Measurements from ENCODE around the gene DVL1.

DNA sequence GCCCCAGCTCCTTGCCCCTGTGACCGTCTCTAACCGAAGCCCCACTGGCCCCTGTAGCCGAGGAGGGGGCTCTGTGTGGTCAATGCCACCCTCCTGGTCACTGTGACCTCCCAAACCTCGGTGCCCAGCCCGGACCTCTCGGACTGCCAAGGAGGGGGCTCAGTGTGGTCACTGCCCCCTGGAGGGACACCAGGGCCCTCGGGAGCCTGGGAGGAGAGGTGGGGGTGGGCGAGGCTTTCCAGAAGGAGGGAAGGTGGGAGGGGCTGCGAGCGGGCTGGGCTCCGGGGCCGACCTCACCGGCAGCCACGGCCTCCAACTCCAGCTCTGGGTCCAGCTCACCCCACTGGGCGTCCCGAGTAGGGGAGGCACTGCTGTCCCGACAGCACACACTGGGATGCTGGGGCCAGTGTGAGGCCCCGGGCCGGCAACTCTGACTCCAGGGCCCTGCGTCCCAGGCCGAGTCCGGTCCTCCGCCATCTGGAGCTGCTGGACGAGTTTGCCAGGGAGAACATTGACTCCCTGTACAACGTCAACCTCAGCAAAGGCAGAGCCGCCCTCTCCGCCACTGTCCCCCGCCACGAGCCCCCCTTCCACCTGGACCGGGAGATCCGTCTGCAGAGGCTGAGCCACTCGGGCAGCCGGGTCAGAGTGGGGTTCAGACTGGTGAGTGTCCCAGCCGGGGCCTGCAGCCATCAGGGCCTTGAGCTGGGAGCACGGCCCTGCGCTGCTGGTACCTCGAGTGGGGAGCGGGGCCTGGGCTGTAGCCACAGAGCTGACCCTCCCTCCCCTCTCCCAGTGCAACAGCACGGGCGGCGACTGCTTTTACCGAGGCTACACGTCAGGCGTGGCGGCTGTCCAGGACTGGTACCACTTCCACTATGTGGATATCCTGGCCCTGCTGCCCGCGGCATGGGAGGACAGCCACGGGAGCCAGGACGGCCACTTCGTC is 62.6 kb downstream of the DVL1 start:
- TF ChIP-seq RCOR1 (conservative IDR thresholded peaks at IDR 0.05; ENCODE audit: low read depth, low read length) = no peak
- TF ChIP-seq CBX5 (IDR thresholded peaks at IDR 0.05; ENCODE audit: low read depth) = no peak
- TF ChIP-seq, protein P1, sequence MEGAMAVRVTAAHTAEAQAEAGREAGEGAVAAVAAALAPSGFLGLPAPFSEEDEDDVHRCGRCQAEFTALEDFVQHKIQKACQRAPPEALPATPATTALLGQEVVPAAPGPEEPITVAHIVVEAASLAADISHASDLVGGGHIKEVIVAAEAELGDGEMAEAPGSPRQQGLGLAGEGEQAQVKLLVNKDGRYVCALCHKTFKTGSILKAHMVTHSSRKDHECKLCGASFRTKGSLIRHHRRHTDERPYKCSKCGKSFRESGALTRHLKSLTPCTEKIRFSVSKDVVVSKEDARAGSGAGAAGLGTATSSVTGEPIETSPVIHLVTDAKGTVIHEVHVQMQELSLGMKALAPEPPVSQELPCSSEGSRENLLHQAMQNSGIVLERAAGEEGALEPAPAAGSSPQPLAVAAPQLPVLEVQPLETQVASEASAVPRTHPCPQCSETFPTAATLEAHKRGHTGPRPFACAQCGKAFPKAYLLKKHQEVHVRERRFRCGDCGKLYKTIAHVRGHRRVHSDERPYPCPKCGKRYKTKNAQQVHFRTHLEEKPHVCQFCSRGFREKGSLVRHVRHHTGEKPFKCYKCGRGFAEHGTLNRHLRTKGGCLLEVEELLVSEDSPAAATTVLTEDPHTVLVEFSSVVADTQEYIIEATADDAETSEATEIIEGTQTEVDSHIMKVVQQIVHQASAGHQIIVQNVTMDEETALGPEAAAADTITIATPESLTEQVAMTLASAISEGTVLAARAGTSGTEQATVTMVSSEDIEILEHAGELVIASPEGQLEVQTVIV (IDR thresholded peaks at IDR 0.05; ENCODE audit: borderline replicate concordance, partially characterized antibody) = no peak
- TF ChIP-seq MYC (IDR thresholded peaks at IDR 0.05; ENCODE audit: insufficient read depth, insufficient read length, insufficient replicate concordance, low read length, severe bottlenecking) = no peak
- no peak for TF ChIP-seq EP300 (IDR thresholded peaks at IDR 0.05; ENCODE audit: borderline replicate concordance in 1 of 2, control insufficient read depth in 1 of 2, low read depth in 2 of 2, low read length in 2 of 2)
- no peak for TF ChIP-seq PAX8 (IDR thresholded peaks at IDR 0.05)
- TF ChIP-seq, protein P2, sequence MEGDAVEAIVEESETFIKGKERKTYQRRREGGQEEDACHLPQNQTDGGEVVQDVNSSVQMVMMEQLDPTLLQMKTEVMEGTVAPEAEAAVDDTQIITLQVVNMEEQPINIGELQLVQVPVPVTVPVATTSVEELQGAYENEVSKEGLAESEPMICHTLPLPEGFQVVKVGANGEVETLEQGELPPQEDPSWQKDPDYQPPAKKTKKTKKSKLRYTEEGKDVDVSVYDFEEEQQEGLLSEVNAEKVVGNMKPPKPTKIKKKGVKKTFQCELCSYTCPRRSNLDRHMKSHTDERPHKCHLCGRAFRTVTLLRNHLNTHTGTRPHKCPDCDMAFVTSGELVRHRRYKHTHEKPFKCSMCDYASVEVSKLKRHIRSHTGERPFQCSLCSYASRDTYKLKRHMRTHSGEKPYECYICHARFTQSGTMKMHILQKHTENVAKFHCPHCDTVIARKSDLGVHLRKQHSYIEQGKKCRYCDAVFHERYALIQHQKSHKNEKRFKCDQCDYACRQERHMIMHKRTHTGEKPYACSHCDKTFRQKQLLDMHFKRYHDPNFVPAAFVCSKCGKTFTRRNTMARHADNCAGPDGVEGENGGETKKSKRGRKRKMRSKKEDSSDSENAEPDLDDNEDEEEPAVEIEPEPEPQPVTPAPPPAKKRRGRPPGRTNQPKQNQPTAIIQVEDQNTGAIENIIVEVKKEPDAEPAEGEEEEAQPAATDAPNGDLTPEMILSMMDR (IDR thresholded peaks at IDR 0.05 in 2 of 3, conservative IDR thresholded peaks at IDR 0.05 in 1 of 3; ENCODE audit: control insufficient read depth in 2 of 3, extremely low read depth in 1 of 3, insufficient read depth in 1 of 3, low read depth in 3 of 3, low read length in 3 of 3) = no peak
